ENCODE measurements around the gene RPUSD1.

DNA sequence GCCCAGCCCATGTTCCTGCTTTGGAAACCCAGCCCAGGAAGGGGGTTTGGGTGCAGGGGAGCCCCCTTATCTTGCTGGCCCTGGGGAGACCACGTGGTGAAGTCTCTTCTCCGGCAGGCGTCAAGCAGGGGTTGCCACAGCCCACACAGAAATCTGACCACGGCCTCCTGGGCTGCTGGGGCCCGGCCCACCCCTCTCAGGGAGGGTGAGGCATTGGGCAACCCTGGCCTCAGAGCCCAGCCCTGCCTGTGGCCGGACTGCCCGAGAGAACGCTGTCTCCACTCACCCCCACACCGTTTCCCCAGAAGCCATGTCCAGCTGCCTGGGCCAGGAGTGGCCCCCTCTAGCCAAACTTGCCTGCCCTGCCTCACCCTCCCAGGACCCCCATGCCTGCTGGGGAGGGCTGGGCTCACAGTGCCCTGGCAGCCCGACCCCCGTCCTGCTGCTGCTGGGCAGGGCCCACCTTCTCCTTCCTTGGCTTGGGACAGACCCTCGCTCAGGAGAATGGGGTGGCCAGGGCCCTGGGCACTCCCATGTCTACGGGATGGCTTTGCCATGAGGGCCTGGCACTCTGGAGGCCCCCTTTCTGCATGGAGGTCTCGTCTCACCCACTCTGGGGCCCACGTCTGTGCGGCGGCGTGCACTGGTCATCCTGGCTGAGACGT, 6.7 kb downstream of the RPUSD1 start:
- TF ChIP-seq, protein P1, sequence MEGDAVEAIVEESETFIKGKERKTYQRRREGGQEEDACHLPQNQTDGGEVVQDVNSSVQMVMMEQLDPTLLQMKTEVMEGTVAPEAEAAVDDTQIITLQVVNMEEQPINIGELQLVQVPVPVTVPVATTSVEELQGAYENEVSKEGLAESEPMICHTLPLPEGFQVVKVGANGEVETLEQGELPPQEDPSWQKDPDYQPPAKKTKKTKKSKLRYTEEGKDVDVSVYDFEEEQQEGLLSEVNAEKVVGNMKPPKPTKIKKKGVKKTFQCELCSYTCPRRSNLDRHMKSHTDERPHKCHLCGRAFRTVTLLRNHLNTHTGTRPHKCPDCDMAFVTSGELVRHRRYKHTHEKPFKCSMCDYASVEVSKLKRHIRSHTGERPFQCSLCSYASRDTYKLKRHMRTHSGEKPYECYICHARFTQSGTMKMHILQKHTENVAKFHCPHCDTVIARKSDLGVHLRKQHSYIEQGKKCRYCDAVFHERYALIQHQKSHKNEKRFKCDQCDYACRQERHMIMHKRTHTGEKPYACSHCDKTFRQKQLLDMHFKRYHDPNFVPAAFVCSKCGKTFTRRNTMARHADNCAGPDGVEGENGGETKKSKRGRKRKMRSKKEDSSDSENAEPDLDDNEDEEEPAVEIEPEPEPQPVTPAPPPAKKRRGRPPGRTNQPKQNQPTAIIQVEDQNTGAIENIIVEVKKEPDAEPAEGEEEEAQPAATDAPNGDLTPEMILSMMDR (IDR thresholded peaks at IDR 0.05) = no peak
- TF ChIP-seq POLR2AphosphoS5 (IDR thresholded peaks at IDR 0.05) = no peak

Measured in gastroesophageal sphincter (tissue), 3 donors.